HG03159 (cell line): Measurements from ENCODE around the gene MMD2.

Experiments
- ATAC-seq: cut with Tn5 transposase; IDR thresholded peaks from one replicate; pipeline ENCODE4 v1.9.1; 2021; ENCODE audit warnings: mild to moderate bottlenecking, moderate library complexity; ENCODE audit not compliant: unreplicated experiment

The MMD2 gene

DNA sequence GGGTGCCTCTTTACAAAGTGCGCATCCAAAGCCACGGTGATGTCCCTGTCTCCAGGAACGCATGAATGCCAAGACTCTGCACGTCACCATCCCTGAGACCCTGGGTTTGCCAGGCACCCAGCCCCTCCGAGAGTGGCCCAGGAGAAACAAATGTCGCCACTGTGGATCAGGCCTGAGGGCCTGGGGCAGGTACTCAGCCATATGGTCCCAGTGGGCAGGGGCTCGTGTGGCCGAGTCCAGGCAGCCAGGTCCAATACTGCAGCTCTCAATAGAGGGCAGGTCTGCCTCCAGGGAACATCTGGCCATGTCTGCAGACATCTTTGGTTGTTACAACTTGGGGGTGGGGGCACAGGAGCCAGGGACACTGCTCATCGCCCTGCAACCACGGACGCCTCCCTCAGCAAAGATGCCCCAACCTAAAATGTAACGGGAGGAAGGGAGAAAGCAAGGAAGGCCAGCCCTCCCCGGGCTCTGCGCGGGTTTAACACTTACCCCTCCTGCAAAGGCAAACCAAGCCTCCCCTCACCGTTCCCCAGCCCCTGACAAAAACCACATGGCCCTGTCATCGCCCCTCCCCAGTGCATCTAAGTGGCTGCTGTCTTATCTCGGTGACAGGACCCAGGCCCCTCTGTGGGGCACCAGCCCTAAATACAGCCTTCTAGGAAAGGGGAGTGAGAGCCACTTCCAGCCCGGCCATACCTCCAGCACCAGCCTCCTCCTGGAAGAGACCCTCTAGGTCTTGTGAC is 86.9 kb downstream of the MMD2 start:
- no peak for ATAC-seq

DNA sequence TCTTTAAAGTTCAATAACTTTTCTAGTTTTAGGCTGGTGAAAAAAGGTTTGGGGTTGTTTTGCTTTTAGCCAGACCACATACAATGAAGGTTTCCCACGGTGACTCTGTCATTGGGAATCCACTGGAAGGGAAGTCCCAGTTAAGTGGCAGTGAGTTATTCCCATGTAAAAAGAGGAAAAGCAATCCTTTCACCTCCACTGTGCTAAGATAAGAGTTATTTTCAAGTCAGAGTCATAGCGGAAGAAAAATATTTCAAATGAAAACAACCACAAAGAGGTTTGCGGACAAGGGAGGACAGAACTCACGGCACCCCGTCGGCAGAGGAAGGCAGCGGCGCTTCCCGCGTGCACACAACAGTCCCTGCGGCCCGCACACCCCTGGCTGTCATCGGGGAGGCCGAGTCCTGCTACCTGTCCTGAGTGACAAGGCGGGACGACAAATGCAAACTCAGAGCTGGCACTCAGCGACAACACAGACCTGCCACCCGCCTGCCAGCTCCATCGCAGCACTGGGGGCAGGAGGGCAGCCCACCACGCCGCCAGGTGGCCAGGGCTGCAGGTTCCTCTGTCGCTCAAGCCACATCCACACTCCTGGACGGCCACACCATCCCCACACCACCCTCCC is 87.8 kb downstream of the MMD2 start:
- no peak for ATAC-seq

DNA sequence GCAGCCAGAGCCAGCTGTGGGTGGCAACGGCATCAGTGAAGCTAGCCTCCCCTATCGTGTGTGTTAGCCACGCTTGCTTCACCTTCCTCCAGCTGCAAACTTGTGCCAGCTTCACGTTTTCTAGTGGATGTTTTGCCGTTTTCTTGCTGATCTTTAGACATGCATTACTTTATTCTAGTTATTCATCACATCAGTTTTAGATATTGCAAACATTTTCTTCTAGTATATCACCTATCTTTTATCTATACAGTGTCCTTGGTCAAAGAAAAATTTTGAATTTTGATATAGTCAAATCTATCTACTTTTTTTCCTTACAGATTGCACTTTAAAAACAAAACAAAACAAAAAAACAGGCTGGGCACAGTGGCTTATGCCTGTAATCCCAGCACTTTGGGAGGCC is 90.5 kb downstream of the MMD2 start:
- ATAC-seq = no peak

DNA sequence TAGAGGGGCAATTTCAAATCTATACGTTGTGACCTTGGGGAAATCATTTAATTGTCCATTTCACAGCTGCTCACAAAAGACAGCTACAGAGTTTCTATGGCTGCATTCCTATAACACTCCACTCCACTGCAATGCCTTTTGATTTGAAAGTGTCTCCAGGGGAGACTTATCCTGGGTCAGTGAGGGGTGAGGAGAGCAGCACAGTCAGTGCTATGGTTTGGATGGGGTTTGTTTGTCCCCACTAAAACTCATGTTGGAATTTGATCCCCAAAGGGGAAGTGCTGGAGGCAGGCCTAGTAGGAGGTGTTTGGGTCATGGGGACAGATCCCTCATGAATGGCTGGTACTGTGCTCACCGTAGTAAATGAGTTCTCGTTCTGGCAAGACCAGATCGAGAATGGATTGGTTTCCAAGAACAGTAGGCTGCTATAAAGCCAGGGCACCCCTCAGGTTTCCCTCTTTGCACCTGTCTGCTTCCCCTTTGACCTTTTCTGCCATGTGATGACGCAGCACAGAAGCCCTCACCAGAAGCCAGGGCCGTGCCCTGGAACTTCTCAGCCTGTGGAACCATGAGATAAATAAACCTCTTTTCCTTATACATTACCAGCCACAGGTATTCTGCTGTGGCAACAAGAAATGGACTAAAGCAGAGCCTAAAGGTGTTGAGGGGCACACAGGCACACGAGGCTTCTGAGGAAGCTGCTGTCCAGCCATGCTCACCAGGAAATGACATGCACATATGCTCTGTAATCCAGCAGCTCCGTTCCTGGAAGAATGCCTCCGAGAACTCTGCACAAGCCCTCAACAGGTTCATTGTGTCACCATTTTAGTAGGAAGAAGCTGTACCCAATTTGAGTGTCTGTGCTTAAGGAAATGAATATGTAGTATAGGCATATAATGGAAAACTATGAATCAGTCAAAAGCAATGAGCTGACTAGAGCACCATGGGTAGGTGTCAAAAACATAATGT is 92.2 kb downstream of the MMD2 start:
- ATAC-seq = no peak

DNA sequence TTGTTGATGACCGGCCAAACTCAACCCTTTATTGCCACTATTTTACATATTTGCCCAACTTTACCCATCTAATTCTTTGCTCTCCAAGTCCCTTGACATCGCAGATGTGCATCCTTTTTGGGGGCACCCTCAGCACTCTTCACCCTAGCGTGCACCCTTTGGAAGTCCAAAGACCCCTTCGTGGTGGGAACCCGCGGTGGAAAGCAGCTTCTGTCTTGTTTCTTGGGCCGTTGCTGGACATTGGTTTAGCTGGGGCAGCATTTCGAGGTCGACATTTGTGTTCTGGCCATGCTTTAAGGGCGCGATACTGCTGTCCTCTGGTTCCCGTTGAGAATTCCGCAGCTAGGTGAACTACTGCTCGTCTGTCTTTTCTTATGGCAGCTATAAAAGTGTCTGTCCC is 96.8 kb downstream of the MMD2 start:
- no peak for ATAC-seq

DNA sequence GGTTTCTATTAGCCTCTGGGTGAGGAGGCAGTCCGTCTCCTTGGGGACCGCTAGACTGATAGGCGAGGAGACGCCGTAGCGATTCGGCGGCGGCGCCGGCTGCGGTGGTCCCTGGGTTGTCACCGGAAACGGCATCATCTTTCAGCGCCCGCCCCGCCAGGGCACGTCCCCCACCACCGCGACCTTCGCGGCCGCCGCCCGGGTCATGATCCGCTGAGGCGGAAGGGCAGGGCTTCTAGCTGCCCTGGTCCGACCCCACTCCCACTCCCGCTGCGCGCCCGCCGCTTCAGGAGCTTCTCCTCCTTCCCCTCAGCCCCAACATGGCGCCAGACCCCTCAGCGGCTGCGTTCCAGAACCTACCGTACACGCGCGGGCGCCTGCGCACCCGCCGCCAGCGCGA is 97.3 kb downstream of the MMD2 start, which contains the start of gene PAPOLB:
PAPOLB (minus strand) TSS at position 358 of the 400 bp plus-strand sequence; CDS start at position 138, 220 bp downstream.
- no peak for ATAC-seq

DNA sequence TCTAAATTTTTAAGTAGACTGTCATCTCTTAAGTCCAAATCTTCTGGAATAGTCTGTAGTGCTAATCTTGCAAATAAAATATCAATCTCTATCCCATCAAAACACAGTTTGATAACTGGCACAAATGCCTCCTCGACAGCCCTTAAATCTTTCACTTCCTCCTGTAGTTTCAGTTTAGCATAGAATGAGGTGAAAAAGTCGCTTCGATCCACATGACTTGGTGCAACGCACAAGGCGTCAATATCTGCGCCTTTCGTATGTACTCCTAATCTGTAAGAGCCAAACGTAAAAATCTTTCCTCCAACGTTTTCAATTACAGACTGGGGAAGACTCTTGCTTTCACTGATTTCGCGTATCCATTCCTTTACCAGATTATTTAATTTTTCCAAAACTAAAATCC is 97.8 kb downstream of the MMD2 start:
- no peak for ATAC-seq

DNA sequence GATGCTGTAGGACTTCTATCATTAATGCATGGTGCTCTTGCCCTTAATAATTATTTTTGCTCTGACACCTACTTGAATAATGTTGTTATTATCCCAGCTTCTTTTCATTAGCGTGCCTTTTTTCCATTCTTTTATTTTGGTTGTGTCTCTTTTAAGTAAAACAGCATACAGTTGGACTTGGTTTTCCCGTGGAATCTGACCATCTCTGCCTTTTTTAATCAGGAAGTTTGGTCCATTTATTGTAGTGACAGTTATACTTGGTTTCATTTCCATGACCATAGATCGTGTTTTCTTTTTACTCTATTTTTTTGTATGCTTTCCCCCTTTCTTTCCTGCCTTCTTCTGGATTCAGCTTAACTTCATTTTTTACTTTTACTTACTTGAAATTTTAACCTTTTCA is 101.8 kb downstream of the MMD2 start:
- ATAC-seq = no peak

DNA sequence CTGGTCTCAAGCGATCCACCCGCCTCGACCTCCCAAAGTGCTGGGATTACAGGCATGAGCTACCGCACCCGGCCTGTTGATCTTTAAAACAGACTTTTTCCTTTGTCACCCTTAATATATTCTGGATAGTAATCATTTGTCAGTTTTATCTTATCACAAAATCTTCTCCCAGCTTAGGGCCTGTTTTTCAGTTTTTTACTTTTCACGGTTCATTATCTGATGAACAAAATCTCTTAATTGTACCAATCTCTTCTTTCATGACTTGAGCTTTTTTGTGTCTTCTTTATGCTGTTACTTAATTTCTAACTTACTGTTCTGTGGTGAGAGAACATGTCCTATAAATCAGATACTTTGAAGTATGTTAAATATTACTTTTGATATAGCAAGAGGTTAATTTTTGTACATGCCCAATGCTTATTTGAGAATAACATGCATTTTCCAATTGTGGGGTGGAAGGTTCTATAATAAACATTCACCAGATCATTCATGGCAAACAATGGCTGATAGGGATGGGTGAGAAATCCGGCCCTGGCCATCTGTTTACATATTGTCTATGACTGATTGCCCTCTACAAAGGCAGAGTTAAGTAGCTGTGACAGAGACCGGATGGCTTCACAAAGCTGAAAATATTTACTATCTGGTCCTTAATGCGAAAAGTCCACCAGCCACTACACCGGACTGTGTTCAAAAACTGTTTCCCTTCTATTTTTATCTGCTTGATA is 102.5 kb downstream of the MMD2 start:
- ATAC-seq = no peak
